GM21381 (cell line): ENCODE results near the gene PTPRN2.

ENCODE experiments used
- ATAC-seq: cut with Tn5 transposase; IDR thresholded peaks from one replicate; pipeline ENCODE4 v1.9.1; 2021; ENCODE audit warnings: mild to moderate bottlenecking, moderate library complexity; ENCODE audit not compliant: unreplicated experiment

The PTPRN2 gene

DNA sequence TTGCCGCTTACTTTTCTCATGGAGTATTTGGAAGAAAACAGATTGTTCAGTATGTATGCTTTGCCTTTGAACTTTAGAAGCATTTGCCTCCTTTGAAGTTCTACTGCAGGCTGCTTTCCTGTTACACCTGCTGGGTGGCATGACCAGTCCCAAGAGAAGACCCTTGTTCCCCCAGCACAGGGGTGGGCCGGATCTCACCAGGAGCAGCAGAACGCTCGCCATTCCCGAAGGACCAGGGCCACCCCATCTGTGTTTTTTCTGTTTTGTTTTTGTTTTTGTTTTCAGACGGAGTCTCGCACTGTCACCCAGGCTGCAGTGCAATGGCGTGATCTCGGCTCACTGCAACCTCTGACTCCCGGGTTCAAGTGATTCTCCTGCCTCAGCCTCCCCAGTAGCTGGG lies 493.6 kb downstream of the PTPRN2 start:
- no peak for ATAC-seq

DNA sequence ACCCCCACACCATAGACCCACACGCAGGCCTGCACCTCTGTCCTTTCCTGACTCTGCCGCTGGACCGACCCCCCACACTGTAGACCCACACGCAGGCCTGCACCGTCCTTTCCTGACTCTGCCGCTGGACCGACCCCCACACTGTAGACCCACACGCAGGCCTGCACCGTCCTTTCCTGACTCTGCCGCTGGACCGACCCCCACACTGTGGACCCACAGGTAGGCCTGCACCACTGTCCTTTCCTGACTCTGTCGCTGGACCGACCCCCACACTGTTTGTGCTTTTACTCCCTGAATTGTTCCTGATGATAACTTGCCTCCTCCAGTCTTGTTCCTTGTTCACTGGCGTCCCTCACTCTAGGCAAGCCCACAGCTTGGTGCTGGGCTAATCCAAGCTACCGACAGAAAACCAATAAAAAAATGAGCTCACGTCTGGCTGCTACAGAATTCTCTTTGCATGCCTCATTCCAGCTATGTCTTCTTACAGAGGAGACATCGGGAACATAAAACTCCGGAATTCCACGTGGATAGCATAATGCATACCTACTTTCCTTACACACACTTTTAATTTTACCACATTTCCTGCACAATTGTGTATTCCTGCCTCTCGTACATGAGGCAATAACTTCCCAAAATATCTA lies 494.3 kb downstream of the PTPRN2 start:
- ATAC-seq, result no peak

DNA sequence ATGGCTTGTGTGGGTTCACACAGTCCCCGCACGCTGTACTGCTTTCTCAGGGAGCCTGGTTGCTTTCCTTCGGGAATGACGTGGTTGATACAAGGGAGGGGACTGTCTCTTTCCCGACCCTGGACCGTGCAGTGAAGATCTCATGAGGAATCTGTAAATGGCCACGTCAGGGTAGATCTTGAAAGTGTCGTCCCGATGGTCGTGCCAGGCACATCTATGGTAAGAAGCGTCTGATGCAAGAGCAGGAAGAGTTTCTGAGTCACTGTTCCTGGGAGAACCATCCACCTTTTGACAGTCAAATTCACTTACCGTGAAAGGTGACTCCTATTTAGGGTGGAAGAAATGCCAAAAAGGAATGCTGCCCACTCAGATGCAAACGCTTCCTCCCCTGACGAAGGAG lies 500.4 kb downstream of the PTPRN2 start:
- no peak for ATAC-seq

DNA sequence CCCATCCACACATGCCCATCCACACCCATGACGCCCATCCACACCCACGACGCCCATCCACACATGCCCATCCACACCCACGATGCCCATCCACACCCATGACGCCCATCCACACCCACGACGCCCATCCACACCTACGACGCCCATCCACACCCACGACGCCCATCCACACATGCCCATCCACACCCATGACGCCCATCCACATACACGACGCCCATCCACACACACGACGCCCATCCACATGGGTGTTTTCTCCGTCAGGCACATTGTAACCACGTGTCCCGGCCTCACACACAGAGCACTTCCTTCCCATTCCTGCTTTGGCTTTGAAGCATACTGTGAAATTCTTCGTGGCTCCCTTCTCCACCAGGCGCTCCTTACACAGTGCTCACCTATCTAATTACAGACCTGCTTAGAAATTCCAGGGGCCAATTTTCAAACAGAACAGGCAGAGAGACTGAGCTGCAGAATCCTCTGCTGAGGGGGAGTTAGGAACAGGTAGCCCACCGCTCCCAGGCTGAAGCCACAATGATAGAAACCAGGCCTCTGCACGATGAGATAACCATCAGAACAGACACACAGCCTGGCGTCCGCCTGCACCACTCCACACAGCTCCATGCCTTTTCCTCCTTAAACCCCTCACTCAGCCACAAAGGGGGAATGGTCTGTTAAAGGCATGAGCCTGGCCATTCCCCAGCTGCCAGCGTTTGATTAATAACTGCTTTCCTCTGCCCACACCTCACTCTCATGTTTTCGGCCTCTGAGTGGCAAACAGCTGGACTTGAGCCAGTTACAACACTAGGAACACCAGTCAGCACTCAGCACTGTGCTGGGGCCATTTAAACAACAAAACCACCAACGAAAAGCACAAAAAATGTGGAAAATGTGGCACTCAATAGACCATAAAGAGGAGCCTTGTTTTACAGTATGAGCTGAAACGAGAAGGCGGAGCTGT lies 501.6 kb downstream of the PTPRN2 start:
- no peak for ATAC-seq

DNA sequence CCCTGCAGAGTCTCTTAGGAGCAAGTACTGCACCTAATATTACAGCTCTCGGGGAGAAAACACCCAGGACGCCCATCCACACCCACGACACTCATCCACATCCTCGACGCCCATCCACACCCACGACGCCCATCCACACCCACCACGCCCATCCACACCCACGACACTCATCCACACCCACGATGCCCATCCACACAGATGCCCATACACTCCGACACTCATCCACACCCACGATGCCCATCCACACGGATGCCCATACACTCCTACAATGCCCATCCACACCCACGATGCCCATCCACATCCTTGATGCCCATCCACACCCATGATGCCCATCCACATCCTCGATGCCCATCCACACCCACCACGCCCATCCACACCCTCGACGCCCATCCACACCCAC lies 503.1 kb downstream of the PTPRN2 start:
- no peak for ATAC-seq

DNA sequence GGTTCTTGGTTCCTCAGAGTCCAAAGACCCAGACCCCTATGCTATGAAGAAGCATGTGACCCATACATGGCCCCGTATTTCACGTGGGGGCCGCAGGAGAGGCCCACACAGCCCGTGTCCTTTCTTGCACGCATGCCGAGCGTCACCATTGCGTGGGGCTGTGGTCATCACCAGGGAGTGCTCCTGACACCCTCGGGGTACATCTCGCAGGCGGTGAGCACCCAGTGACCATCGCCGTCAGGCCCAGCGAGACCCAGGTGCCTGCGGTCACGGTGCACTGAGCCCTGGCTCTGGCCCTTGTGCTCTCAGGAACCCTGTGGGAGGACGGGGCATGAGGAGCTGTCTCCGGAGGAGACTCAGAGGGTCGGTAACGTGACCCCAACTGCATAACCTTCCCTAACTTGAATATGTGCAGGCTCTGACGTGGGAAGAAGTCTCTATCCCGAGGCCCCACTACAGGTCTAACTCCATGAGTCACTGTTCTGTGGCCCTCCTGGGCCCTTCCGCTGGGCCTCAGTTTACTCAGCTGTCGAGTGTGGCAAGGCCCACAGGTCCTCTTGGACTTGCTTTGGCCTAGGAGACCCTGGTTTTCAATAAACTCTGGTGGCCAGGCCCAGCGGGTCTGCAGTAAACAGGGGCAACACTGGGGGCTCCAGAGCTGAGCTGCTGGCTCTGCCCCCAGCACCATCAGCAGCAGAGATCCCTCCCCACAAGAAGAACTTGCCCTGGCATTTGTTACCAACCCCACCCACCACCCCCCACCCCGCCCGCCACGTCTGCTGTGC lies 503.9 kb downstream of the PTPRN2 start:
- no peak for ATAC-seq

DNA sequence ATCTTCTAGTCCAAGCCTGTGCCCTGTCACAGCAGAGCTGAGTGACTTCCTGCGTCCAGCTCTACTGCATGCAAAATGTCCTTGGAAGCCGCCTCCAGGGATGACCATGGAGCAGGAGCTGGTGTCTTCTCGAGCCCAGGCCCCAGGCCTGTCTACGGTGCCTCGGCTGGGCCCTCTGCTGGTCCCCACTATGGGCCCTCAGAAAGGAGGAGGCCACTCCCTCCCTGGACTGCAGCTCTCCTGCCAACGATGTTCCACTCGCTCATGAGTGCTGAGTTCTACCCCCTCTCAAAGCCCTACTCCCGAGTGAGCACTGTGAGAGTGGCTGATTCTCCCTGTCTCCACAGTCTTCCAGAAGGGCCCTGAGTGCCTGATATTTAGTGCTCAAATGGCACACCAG lies 504.9 kb downstream of the PTPRN2 start:
- ATAC-seq, result no peak

DNA sequence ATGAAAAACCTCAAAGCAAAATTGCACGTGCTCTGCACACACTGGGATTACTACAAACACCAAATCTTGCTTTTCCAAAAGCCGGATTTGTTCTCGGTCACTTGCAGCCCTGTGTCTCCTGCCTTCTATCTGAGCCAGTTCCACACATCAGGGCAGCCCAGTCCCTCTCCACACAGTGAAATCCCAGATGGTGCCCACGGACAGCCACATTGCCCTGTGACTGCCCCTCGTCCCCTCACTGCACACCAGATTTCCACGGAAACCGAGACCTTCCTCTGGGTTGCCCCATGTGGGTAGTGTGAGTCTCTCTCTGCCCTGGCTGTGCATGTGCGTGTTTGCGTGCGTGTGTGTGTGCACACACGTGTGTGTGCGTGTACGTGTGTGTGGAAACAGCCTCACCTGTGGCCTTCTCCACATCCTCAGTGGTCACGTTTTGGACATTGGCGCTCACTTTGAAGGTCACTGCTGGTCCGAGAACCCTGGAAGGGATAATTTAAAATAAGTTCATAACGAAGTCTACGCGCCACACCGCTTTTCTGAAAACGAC lies 506.7 kb downstream of the PTPRN2 start:
- ATAC-seq, result no peak

DNA sequence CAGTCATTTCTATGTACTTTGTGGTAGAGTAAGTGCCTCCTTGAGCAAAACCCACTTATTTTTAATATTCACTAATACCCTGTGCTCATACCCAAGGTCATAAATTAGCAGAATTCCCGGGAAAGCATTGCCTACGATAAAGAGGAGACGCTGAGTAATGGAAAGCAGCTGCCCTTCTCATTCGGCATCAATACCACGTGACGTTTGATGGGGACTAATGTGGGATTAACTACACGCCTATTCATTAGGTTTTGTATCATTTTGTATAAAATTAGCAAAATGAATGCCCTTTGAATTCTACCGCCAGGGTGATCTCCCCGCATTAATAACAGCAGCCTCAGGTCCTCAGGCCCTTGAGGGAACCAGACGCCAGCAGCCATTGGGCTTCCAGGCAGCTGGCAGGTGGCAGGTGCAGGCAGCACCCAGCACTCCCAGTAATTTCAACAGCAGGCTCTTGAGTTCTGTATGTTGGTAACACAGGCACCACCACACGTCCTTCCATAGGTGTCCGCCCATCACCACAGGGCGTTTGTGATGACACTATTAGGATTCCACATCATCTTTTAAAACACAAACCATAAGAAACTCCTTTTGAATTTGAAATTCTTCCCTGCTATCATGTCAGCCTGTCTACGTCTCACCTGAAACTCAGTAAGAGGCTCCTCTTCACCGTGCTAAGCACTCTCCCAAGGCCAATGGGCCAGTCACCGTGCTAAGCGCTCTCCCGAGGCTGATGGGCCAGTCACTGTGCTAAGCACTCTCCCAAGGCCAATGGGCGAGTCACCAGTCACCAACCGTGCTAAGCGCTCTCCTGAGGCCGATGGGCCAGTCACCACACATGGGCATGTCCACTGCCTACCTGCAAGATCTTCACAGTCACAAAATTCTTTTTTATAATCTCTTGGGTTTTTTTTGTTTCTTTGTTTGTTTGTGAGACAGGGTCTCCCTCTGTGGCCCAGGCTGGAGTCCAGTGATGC lies 509.4 kb downstream of the PTPRN2 start:
- ATAC-seq, result no peak

DNA sequence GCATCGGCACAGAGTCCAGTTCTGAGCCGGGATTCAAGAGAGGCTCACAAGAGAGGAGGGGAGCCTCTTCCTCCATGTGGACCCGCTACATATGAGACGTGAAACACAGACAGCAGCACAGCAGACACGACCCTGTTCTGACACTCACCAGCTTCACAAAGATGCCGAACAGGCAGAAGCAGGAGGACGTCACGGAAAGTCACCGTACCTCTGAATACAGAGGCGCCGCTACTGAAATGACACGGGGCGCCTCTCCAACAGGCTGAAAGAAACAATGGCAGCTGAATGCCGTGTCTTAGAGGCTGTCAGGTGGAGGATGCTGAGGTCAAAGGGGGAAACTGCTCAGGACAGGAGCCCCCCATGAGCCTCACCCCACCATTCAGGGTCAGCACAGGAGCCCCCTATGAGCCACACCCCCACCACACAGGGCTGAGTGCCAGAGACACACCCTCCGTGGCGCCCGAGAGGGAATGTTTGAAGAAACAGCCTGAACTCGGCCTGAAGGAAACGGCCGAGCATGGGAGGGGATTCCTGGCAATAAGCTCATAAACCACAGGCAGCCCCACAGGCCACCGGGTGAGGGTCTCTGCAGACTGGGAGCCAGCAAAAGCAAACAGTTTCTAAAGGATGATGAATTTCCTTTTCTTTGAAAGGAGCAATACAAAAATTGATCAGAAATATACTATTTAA lies 510.3 kb downstream of the PTPRN2 start:
- ATAC-seq, result no peak

DNA sequence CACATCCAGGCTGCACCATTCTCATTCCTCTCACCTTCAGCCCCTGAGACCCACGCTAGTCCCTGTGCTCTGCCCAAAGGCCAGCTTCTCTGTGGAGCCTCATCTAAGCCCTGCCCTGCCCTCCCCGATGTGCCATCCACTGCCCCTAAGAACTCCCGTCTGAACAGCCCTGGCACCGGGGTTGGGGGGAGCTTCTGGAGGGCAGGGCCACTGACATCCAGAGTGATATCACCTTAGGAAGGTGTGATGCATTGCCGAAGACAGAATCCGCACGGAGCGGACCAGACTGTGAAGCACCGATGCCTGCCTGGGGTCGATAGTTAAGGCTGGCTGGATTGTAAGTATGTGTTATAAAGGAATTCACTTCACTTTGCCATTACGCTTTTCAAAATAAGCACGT lies 511.0 kb downstream of the PTPRN2 start:
- ATAC-seq, result no peak

DNA sequence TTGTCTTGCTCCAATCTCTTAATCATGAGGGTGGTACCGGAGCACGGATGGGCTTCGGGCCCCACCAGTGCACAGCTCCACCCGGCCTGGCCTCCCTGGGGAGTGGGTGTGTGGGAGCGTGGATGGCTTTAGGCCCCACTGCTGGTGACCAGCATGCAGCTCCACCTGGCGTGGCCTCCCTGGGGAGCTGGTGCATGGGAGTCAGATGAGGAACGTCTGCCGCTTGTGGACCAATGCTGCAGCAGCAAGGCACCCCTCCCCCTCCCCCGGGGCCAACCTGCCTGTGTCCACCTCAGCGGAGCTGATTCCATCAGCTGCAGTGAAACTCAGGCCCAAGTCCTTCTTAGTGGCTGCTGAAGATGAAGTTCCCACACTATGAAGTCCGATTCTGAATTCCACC lies 511.4 kb downstream of the PTPRN2 start:
- ATAC-seq, result no peak

DNA sequence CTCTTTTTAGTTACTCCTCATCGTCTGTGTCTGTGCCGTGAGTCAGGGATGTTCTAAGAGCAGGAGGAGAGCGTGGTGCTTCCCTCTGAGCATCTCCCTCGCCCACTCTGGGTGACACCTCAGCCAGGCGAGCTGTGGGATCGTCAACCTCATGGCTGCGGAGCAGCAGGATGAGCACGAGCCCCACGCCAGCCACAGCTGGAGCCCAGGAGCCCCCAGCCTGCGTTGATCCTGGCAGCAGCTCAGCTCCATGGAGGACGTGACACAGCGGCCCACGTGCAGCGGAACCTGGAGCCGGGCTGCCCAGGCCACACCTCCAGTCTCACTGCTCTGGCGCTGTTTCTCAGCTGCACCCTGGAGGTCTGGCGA lies 512.0 kb downstream of the PTPRN2 start:
- ATAC-seq, result no peak

DNA sequence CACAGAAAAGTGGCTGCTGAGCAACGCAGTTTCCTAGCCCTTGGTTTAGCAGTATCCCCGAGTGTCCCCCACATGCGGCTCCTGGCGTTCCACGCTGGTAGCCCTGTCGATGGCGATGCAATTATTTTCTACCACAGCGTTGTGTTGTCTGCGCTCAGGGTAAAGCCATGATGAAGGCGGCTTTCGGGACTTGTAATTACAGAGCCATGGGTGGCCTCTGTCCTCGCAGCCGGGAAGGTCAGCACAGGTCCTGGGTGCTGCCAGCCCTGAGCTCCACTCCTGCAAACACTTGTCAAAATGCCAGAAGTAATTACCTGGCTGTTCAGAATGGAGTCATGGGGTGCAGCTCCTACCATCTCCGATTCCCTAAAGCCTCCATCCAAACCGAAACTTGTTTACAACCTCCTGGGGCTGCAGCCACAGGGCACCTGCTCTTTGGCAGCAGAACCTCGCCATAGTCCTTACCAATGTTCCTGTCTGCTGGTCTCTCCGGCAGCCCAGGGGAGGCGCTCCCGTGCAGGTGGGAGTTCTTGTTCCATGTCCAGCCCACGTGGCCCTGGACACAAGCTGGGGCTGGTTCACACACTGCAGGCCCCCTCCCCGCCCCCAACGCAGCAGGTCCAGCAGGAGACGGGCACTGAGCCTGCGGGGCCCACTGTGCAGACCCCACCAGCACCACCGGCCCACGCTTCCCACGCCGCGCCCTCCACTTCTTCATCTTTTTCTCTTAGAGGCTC lies 512.6 kb downstream of the PTPRN2 start:
- ATAC-seq, result no peak

DNA sequence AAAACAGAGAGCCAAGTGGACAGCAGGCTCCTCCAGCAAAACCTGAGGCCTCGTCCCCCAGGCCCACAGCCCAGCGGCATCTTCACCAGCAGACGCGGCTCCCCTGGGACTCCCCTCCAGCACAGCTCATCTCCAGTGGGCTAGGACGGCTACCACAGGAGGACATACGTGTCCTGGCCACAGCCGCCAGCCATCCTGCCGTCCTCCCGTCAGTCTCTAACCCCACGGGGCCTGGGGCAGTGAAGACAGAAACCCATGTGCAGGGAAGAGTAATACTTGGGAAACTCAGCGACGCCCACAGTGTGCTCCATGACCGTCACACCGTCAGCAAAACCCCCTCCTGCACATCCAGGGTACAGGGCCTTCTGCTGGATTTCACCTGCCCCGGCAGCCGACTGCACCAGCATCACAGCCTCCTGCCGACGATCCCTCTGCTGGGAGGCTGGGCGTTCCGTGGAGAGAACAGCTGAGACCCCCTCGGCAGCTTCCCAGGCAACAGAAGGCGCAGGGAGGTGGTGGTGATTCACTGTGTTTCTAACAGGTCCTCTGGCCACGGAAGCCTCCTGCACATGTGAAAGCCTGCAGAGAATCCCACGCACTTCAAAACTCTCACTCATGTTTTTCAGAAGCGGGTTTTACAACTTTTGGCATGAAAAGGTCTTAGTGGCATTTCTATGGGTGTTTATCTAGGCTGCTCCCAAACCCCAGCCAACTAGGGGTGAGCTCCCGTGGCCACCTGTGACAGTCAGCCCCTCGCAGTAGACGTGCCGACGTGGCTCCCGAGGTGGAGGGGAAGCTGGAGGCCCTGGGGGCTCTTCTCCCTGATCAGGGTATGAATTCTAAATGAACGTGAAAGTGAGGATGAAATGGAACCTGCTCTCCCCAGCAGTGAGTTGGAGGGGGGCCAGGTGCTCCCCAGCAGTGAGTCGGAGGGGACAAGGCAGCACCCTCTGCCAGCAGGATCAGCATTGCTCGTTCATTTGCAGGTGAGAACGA lies 513.5 kb downstream of the PTPRN2 start:
- no peak for ATAC-seq

DNA sequence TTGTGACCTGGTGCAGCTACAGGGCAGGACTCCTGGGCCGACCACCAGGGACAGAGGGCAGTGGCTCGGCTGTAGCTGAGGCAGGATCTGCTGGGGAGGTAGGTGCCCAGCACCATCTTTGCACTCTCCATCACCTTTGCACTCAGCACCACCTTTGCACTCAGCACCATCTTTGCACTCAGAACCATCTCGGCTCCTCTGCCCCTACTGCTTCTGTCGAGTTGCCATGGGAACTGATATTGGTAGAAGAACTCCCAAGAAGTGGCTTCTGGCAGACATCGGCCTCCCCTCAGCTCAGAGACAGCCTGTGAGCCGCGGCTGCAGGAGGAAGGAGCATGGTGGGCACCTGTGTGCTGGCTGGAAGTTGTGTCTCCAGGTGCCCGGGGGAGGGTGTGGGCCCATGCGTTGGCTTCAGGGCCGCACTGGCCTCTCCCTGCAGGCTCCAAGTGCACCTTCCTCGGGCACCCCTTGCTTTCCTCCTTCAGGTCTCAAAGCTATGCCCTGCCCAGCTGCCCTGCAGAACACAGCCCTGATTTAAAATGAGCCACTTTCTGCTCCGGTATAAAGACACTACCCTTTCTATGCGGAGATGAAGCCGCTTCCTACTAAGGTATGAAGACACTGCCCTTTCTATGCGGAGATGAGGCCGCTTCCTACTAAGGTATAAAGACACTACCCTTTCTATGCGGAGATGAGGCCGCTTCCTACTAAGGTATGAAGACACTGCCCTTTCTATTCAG lies 514.5 kb downstream of the PTPRN2 start:
- ATAC-seq, result no peak
